WTC11 (cell line): ENCODE results near the gene PSMD5. TPM values are rescaled to one million over a fixed set of nuclear protein-coding genes. Genes with fewer than 3 reads are reported as not detected.

Source experiments
- ATAC-seq: fragments of 200-7000 bp; cut with Tn5 transposase; 2 replicates; pipeline ENCODE4 v1.10.0; 2021; ENCODE audit warnings: mild to moderate bottlenecking, moderate library complexity
- CTCF ChIA-PET: fragments of 300-600 bp; sonication (Branson Sonifier 250); formaldehyde crosslinking; loops from one replicate; lab custom pipeline; 2021; ENCODE audit warnings: antibody characterized with exemption; lab: Charles Lee
- POLR2A ChIA-PET: fragments of 350-600 bp; sonication (Branson Sonifier 250); formaldehyde crosslinking; loops from one replicate; lab custom pipeline; 2021; ENCODE audit warnings: antibody characterized with exemption; lab: Charles Lee
- DNase-seq: peaks from one replicate; pipeline ENCODE4 v3.0.0; 2021; ENCODE audit warnings: low spot score
- H3K27ac Mint-ChIP-seq: 2 replicates; pipeline ENCODE4 v1.8.0; 2021; ENCODE audit warnings: mixed read lengths
- H3K27me3 Mint-ChIP-seq: 2 replicates; pipeline ENCODE4 v1.8.0; 2021; ENCODE audit warnings: low read depth, mild to moderate bottlenecking, moderate library complexity, mixed read lengths
- H3K36me3 Mint-ChIP-seq: 2 replicates; pipeline ENCODE4 v1.8.0; 2021; ENCODE audit warnings: mixed read lengths
- H3K4me1 Mint-ChIP-seq: 2 replicates; pipeline ENCODE4 v1.8.0; 2022; ENCODE audit warnings: mixed read lengths
- H3K4me3 Mint-ChIP-seq: 2 replicates; pipeline ENCODE4 v1.8.0; 2021; ENCODE audit warnings: mild to moderate bottlenecking, moderate library complexity, mixed read lengths
- H3K9me3 Mint-ChIP-seq: 2 replicates; pipeline ENCODE4 v1.8.0; 2021; ENCODE audit warnings: mixed read lengths
- AR ChIP-seq: fragments of 250-450 bp; sonication (Bioruptor Pico); IDR thresholded peaks from 2 replicates; pipeline ENCODE4 v1.9.0; 2021; ENCODE audit warnings: mild to moderate bottlenecking
- ARID4B ChIP-seq: sonication (generic); formaldehyde crosslinking; IDR thresholded peaks from 2 replicates; pipeline ENCODE4 v1.8.0; 2023; ENCODE audit warnings: missing genetic modification reagents, mild to moderate bottlenecking, borderline replicate concordance
- CREM ChIP-seq: sonication (generic); formaldehyde crosslinking; IDR thresholded peaks from 2 replicates; pipeline ENCODE4 v1.8.1; 2022; ENCODE audit warnings: mild to moderate bottlenecking, missing genetic modification reagents, moderate library complexity
- E2F1 ChIP-seq: sonication (generic); formaldehyde crosslinking; IDR thresholded peaks from 2 replicates; pipeline ENCODE4 v1.8.0; 2022; ENCODE audit warnings: mild to moderate bottlenecking, missing genetic modification reagents
- E2F5 ChIP-seq: sonication (generic); formaldehyde crosslinking; IDR thresholded peaks from 2 replicates; pipeline ENCODE4 v1.8.1; 2022; ENCODE audit warnings: mild to moderate bottlenecking, moderate library complexity, missing genetic modification reagents
- ERG ChIP-seq: fragments of 250-450 bp; sonication (Bioruptor Pico); IDR thresholded peaks from 2 replicates; pipeline ENCODE4 v1.8.0; 2021; ENCODE audit warnings: mild to moderate bottlenecking
- GABPB1 ChIP-seq: sonication (generic); formaldehyde crosslinking; IDR thresholded peaks from 2 replicates; pipeline ENCODE4 v1.8.1; 2023; ENCODE audit warnings: mild to moderate bottlenecking, missing genetic modification reagents
- HMGXB4 ChIP-seq: sonication (generic); formaldehyde crosslinking; IDR thresholded peaks from 2 replicates; pipeline ENCODE4 v1.8.1; 2023; ENCODE audit warnings: mild to moderate bottlenecking, moderate library complexity, missing genetic modification reagents
- IRF1 ChIP-seq: sonication (generic); formaldehyde crosslinking; IDR thresholded peaks from 2 replicates; pipeline ENCODE4 v1.8.0; 2023; ENCODE audit warnings: missing genetic modification reagents
- MYBL2 ChIP-seq: sonication (generic); formaldehyde crosslinking; IDR thresholded peaks from 2 replicates; pipeline ENCODE4 v1.8.1; 2023; ENCODE audit warnings: mild to moderate bottlenecking, moderate library complexity, missing genetic modification reagents
- SMAD3 ChIP-seq: sonication (generic); formaldehyde crosslinking; IDR thresholded peaks from 2 replicates; pipeline ENCODE4 v1.8.0; 2022; ENCODE audit warnings: missing genetic modification reagents, mild to moderate bottlenecking, borderline replicate concordance
- TP53 ChIP-seq: sonication (generic); formaldehyde crosslinking; IDR thresholded peaks from 2 replicates; pipeline ENCODE4 v1.8.1; 2023; ENCODE audit warnings: mild to moderate bottlenecking, missing genetic modification reagents
- ZNF138 ChIP-seq: sonication (generic); formaldehyde crosslinking; conservative IDR thresholded peaks from 2 replicates; pipeline ENCODE4 v1.8.1; 2022; ENCODE audit warnings: mild to moderate bottlenecking, moderate library complexity, missing genetic modification reagents
- ZNF263 ChIP-seq: sonication (generic); formaldehyde crosslinking; IDR thresholded peaks from 2 replicates; pipeline ENCODE4 v1.8.1; 2022; ENCODE audit warnings: low read depth, mild to moderate bottlenecking, moderate library complexity, missing genetic modification reagents
- total RNA-seq: library from RNA; stranded (reverse); gene quantifications from 3 replicates; pipeline ENCODE4 v1.2.3, GENCODE V29; 2021

The PSMD5 gene
- total RNA-seq, 1 experiment from 2014 or later = 61.1 TPM

GRCh38 chr9:120866651-120867050 lies 23.9 kb upstream of the PSMD5 start (continued):
- no peak for TF ChIP-seq ERG
- TF ChIP-seq IRF1 (CRISPR knock-in tag) = no peak
- no peak for TF ChIP-seq MYBL2 (CRISPR knock-in tag)
- no peak for TF ChIP-seq SMAD3 (CRISPR knock-in tag)
- no peak for TF ChIP-seq ZNF263
- no peak for TF ChIP-seq GABPB1 (CRISPR knock-in tag)
- no peak for TF ChIP-seq E2F5
- TF ChIP-seq HMGXB4 = no peak
- TF ChIP-seq, all 79 proteins: peak for 0

GRCh38 chr9:120865809-120866208 lies 23.1 kb upstream of the PSMD5 start:
- Mint-ChIP-seq H3K9me3 (no peaks in the 10 kb centered on the region), H3K4me1 (peaks cover 14% of the 10 kb centered on the region), H3K36me3 (no peaks in the 10 kb centered on the region), H3K4me3 (no peak overlapping the region), H3K27me3 (no peaks in the 10 kb centered on the region), H3K27ac (no peak overlapping the region)
- no peak for ATAC-seq
- no peak for DNase-seq
- ChIA-PET CTCF (interaction anchor here (0.6 to 1.2 kb wide), 3 partner anchors 33 to 74 kb away, joined by 3 read pairs; no protein-coding TSS in a partner anchor), POLR2A (no interaction called here)
- TF ChIP-seq ARID4B (CRISPR knock-in tag) (no peak), TP53 (CRISPR knock-in tag) (no peak)

- H3K4me3 Mint-ChIP-seq = no peak overlapping the region
- DNase-seq = no peak
- peaks cover 14% of the 10 kb centered on the region for H3K4me1 Mint-ChIP-seq
- no peaks in the 10 kb centered on the region for H3K27me3 Mint-ChIP-seq
- TF ChIP-seq AR (no peak), ZNF138 (no peak), CREM (CRISPR knock-in tag) (no peak), E2F1 (CRISPR knock-in tag) (no peak)
- TF ChIP-seq, all 79 proteins: peak for 0
- ATAC-seq = no peak
- POLR2A ChIA-PET = no interaction called here
- CTCF ChIA-PET = interaction anchor here (1.0 to 1.2 kb wide), 2 partner anchors 51 to 74 kb away, joined by 3 read pairs; no protein-coding TSS in a partner anchor
- Mint-ChIP-seq H3K9me3 (no peaks in the 10 kb centered on the region), H3K27ac (no peak overlapping the region), H3K36me3 (peaks cover 5% of the 10 kb centered on the region)
Measured at GRCh38 chr9:120865176-120865575, 22.5 kb upstream of the PSMD5 start.
